PC-3 (cell line): Measurements from ENCODE around the gene ETS1.

ENCODE experiments used
- CTCF ChIP-seq: fragments of 300-600 bp; sonication (generic); conservative IDR thresholded peaks from 2 replicates; pipeline ENCODE4 v1.5.1; 2017; ENCODE audit warnings: antibody characterized with exemption, low read depth, mild to moderate bottlenecking, low read length
- EZH2 ChIP-seq: fragments of 300-600 bp; sonication (generic); IDR thresholded peaks from one replicate; pipeline ENCODE4 v1.6.1; 2017; ENCODE audit warnings: antibody characterized with exemption, mild to moderate bottlenecking, low read length; ENCODE audit not compliant: unreplicated experiment
- EZH2phosphoT487 ChIP-seq: fragments of 300-600 bp; sonication (generic); IDR thresholded peaks from 2 replicates; pipeline ENCODE4 v1.6.1; 2018; ENCODE audit warnings: mild to moderate bottlenecking, antibody characterized with exemption, low read length, borderline replicate concordance

DNA sequence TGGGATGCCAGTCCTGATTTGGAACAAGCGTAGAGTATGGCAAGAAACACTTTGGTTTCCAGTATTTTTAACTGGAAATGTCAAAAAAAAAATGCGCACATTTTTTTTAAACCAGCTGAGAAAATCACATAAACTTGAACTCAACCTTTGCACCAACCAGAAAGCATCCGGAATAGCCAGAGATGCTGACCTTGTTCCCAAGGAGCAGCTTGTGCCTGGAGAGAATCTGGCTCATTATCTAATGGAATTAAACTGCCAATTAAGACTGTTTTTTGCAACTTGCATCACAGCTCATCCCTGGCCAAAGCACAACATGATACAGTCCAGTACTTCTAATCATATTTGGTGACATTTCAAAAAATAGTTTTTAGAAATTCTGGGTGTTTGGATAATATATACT is 8.4 kb upstream of the ETS1 start:
- TF ChIP-seq CTCF (no peak), EZH2 (no peak), EZH2phosphoT487 (no peak)
